GM12864 (cell line): Measurements from ENCODE around the gene C1orf87.

Experiments
- DNase-seq: peaks from one replicate; pipeline ENCODE4 v3.0.0-alpha.2; 2011; ENCODE audit warnings: low read depth
- H3K4me3 ChIP-seq: 2 replicates; pipeline ENCODE4 v1.5.1; 2011; ENCODE audit warnings: mild to moderate bottlenecking, low read depth, low read length, control low read depth
- TF ChIP-seq, protein P1 (sequence below): IDR thresholded peaks from 2 replicates; pipeline ENCODE4 v1.5.1; 2011; ENCODE audit warnings: low read depth, mild to moderate bottlenecking, moderate library complexity, low read length, control low read depth, inconsistent platforms; ENCODE audit errors: missing control alignments

Gene C1orf87

DNA sequence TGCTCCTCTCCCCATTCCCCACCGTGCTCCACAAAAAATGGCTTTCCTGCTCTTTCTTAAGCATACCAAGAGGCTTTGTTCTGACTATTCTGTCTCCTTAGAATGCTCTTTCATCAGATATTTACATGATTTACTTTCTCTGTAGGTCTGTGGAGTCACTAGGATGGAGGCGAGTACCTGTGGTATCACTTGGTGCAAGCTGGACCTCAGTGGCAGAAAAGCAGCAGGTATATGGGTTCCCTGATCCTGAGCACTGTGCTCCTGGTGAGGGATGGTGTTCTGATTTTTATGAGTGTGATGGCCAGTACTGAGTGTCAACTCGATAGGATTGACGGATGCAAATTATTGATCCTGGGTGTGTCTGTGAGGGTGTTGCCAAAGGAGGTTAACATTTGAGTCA lies 10.0 kb downstream of the C1orf87 start:
- H3K4me3 ChIP-seq = no peak overlapping the region
- no peak for DNase-seq
- TF ChIP-seq, protein P1, sequence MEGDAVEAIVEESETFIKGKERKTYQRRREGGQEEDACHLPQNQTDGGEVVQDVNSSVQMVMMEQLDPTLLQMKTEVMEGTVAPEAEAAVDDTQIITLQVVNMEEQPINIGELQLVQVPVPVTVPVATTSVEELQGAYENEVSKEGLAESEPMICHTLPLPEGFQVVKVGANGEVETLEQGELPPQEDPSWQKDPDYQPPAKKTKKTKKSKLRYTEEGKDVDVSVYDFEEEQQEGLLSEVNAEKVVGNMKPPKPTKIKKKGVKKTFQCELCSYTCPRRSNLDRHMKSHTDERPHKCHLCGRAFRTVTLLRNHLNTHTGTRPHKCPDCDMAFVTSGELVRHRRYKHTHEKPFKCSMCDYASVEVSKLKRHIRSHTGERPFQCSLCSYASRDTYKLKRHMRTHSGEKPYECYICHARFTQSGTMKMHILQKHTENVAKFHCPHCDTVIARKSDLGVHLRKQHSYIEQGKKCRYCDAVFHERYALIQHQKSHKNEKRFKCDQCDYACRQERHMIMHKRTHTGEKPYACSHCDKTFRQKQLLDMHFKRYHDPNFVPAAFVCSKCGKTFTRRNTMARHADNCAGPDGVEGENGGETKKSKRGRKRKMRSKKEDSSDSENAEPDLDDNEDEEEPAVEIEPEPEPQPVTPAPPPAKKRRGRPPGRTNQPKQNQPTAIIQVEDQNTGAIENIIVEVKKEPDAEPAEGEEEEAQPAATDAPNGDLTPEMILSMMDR = no peak

DNA sequence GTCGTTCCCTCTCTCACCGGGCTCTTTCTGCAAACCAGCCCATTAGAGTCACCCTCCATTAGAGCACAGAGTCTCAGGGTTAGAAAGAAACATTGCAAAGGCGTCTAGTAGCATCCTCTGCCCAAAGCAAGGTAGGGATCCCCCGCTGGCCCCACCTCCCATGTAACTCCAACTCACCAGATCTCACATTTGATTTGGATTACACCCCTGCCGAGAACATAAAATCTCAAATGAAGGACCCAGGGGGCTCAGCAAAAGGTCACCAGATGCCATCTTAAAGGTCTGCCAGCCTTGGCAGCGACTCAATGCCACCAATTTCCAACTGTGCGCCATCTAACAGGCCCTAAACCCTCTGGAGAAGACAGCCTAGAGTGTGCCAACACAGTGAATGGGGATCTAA lies 14.1 kb downstream of the C1orf87 start:
- no peak for DNase-seq
- TF ChIP-seq, protein P1 = no peak

GRCh38 chr1:60055336-60055735 lies 18.2 kb downstream of the C1orf87 start:
- TF ChIP-seq, protein P1 = no peak
- no peak overlapping the region for H3K4me3 ChIP-seq
- no peak for DNase-seq

More for the DNA sequence above, 14.1 kb downstream of the C1orf87 start:
- no peak overlapping the region for H3K4me3 ChIP-seq

DNA sequence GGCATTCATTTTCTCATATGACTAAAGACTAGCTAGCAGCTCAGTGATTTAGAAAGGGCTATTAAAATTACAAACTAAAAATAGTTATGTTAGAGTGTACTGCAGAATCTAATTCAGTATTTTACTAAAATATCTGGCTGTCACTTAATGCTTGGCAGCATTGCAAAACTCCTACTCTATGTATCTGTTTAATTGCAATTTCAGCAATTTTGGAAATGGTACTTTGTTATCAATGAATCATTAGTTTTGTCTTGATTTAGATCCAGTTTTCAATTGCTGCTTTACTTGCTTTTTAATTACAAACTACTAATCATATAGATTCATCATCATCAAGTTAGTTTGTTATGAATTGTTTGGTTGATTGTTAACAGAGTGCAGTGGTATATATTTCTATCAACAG lies 19.2 kb downstream of the C1orf87 start:
- H3K4me3 ChIP-seq = no peak overlapping the region
- no peak for DNase-seq
- TF ChIP-seq, protein P1 = no peak

- no peak overlapping the region for H3K4me3 ChIP-seq
- TF ChIP-seq, protein P1 = no peak
- DNase-seq = no peak
Measured at GRCh38 chr1:60052601-60053000, 21.0 kb downstream of the C1orf87 start.

DNA sequence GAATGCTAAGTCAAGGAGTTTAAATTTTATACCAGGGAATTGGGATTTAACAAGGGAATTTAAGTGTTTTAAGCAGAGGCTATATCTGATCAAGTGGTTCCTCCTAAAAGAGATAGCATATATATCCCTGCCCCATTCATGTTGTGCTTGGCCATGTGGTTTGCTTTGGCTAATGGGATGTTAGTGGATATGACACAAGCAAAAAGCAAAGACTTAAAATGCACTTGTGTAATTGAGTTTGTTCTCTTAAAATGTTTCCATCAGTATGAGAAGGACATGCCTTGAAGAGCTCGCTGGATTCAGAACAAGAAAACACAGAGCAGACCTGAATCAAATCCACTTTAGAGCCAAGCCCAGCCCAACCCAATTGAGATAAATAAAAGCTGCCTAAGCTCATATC lies 22.4 kb downstream of the C1orf87 start:
- no peak for DNase-seq
- TF ChIP-seq, protein P1 = no peak

DNA sequence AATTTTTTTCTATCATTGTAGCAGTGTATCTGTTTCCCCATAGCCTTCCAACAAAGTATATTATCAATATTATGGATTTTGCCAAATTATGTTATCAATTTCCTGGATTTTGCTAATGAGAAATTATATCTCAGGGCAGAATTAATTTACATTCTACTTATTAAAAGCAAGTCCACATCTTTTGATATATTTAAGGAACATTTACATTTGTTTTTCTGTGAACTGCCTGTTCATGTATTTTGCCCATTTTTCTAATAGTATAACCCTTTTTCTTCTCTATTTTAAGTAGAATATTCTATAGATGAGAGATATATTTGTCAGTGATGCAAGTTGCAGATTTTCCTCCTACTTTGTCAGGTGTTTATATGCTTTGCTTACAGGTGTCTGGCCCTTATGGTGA lies 24.4 kb downstream of the C1orf87 start:
- no peak overlapping the region for H3K4me3 ChIP-seq
- TF ChIP-seq, protein P1 = no peak
- no peak for DNase-seq

More for the DNA sequence above, 22.4 kb downstream of the C1orf87 start:
- no peak overlapping the region for H3K4me3 ChIP-seq
